WTC11 (cell line): ENCODE data around the gene XIST. TPM values are rescaled to one million over a fixed set of nuclear protein-coding genes. Genes with fewer than 3 reads are reported as not detected.

Experiments
- ATAC-seq: fragments of 200-7000 bp; cut with Tn5 transposase; 2 replicates; pipeline ENCODE4 v1.10.0; 2021; ENCODE audit warnings: mild to moderate bottlenecking, moderate library complexity
- CTCF ChIA-PET: fragments of 300-600 bp; sonication (Branson Sonifier 250); formaldehyde crosslinking; loops from one replicate; lab custom pipeline; 2021; ENCODE audit warnings: antibody characterized with exemption; lab: Charles Lee
- POLR2A ChIA-PET: fragments of 350-600 bp; sonication (Branson Sonifier 250); formaldehyde crosslinking; loops from one replicate; lab custom pipeline; 2021; ENCODE audit warnings: antibody characterized with exemption; lab: Charles Lee
- DNase-seq: peaks from one replicate; pipeline ENCODE4 v3.0.0; 2021; ENCODE audit warnings: low spot score
- H3K27ac Mint-ChIP-seq: 2 replicates; pipeline ENCODE4 v1.8.0; 2021; ENCODE audit warnings: mixed read lengths
- H3K27me3 Mint-ChIP-seq: 2 replicates; pipeline ENCODE4 v1.8.0; 2021; ENCODE audit warnings: low read depth, mild to moderate bottlenecking, moderate library complexity, mixed read lengths
- H3K36me3 Mint-ChIP-seq: 2 replicates; pipeline ENCODE4 v1.8.0; 2021; ENCODE audit warnings: mixed read lengths
- H3K4me1 Mint-ChIP-seq: 2 replicates; pipeline ENCODE4 v1.8.0; 2022; ENCODE audit warnings: mixed read lengths
- H3K4me3 Mint-ChIP-seq: 2 replicates; pipeline ENCODE4 v1.8.0; 2021; ENCODE audit warnings: mild to moderate bottlenecking, moderate library complexity, mixed read lengths
- H3K9me3 Mint-ChIP-seq: 2 replicates; pipeline ENCODE4 v1.8.0; 2021; ENCODE audit warnings: mixed read lengths
- ATF1 ChIP-seq: sonication (generic); formaldehyde crosslinking; IDR thresholded peaks from 2 replicates; pipeline ENCODE4 v1.8.1; 2023; ENCODE audit warnings: mild to moderate bottlenecking, moderate library complexity, missing genetic modification reagents
- ATF3 ChIP-seq: sonication (generic); formaldehyde crosslinking; conservative IDR thresholded peaks from 2 replicates; pipeline ENCODE4 v1.8.1; 2022; ENCODE audit warnings: mild to moderate bottlenecking, missing genetic modification reagents
- FOXJ3 ChIP-seq: sonication (generic); formaldehyde crosslinking; IDR thresholded peaks from 2 replicates; pipeline ENCODE4 v1.9.0; 2021; ENCODE audit warnings: missing genetic modification reagents, mild to moderate bottlenecking, borderline replicate concordance
- GTF2I ChIP-seq: fragments of 250-450 bp; sonication (Bioruptor Pico); conservative IDR thresholded peaks from 2 replicates; pipeline ENCODE4 v1.4.0; 2021; ENCODE audit warnings: mild to moderate bottlenecking
- MAX ChIP-seq: sonication (generic); formaldehyde crosslinking; IDR thresholded peaks from 2 replicates; pipeline ENCODE4 v1.8.0; 2022; ENCODE audit warnings: mild to moderate bottlenecking, missing genetic modification reagents
- MLX ChIP-seq: sonication (generic); formaldehyde crosslinking; IDR thresholded peaks from 2 replicates; pipeline ENCODE4 v1.8.1; 2023; ENCODE audit warnings: mild to moderate bottlenecking, missing genetic modification reagents, moderate library complexity
- MYBL2 ChIP-seq: sonication (generic); formaldehyde crosslinking; IDR thresholded peaks from 2 replicates; pipeline ENCODE4 v1.8.1; 2023; ENCODE audit warnings: mild to moderate bottlenecking, moderate library complexity, missing genetic modification reagents
- NFATC4 ChIP-seq: fragments of 250-450 bp; sonication (Bioruptor Pico); IDR thresholded peaks from 2 replicates; pipeline ENCODE4 v1.9.0; 2021; ENCODE audit warnings: mild to moderate bottlenecking
- PRDM15 ChIP-seq: sonication (generic); formaldehyde crosslinking; IDR thresholded peaks from 2 replicates; pipeline ENCODE4 v1.8.0; 2022; ENCODE audit warnings: missing genetic modification reagents
- PRRX2 ChIP-seq: fragments of 250-450 bp; sonication (Bioruptor Pico); IDR thresholded peaks from 2 replicates; pipeline ENCODE4 v1.8.0; 2021; ENCODE audit warnings: mild to moderate bottlenecking
- RORB ChIP-seq: fragments of 250-450 bp; sonication (Bioruptor Pico); IDR thresholded peaks from 2 replicates; pipeline ENCODE4 v1.9.0; 2021; ENCODE audit warnings: mild to moderate bottlenecking
- SMAD4 ChIP-seq: sonication (generic); formaldehyde crosslinking; IDR thresholded peaks from 2 replicates; pipeline ENCODE4 v1.8.0; 2022; ENCODE audit warnings: mild to moderate bottlenecking, missing genetic modification reagents
- STAT6 ChIP-seq: sonication (generic); formaldehyde crosslinking; conservative IDR thresholded peaks from 2 replicates; pipeline ENCODE4 v1.8.1; 2023; ENCODE audit warnings: mild to moderate bottlenecking, low read depth, missing genetic modification reagents, moderate library complexity
- TEAD4 ChIP-seq: sonication (generic); formaldehyde crosslinking; IDR thresholded peaks from 2 replicates; pipeline ENCODE4 v1.8.0; 2022; ENCODE audit warnings: mild to moderate bottlenecking, missing genetic modification reagents
- TP53 ChIP-seq: sonication (generic); formaldehyde crosslinking; IDR thresholded peaks from 2 replicates; pipeline ENCODE4 v1.8.1; 2023; ENCODE audit warnings: mild to moderate bottlenecking, missing genetic modification reagents
- ZBTB21 ChIP-seq: sonication (generic); formaldehyde crosslinking; IDR thresholded peaks from 2 replicates; pipeline ENCODE4 v1.8.1; 2023; ENCODE audit warnings: mild to moderate bottlenecking, missing genetic modification reagents, borderline replicate concordance
- ZBTB43 ChIP-seq: sonication (generic); formaldehyde crosslinking; IDR thresholded peaks from 2 replicates; pipeline ENCODE4 v1.8.1; 2023; ENCODE audit warnings: mild to moderate bottlenecking, missing genetic modification reagents
- ZNF281 ChIP-seq: sonication (generic); formaldehyde crosslinking; IDR thresholded peaks from 2 replicates; pipeline ENCODE4 v1.8.0; 2023; ENCODE audit warnings: mild to moderate bottlenecking, missing genetic modification reagents
- ZNF317 ChIP-seq: sonication (generic); formaldehyde crosslinking; IDR thresholded peaks from 2 replicates; pipeline ENCODE4 v1.8.1; 2023; ENCODE audit warnings: low read depth, mild to moderate bottlenecking, moderate library complexity, missing genetic modification reagents, borderline replicate concordance
- ZSCAN18 ChIP-seq: fragments of 250-450 bp; sonication (Bioruptor Pico); IDR thresholded peaks from 2 replicates; pipeline ENCODE4 v2.1.2; 2022; ENCODE audit warnings: mild to moderate bottlenecking, moderate library complexity
- total RNA-seq: library from RNA; stranded (reverse); gene quantifications from 3 replicates; pipeline ENCODE4 v1.2.3, GENCODE V29; 2021

XIST gene
- total RNA-seq, 1 experiment from 2014 or later = 0.77 TPM

- no peak for TF ChIP-seq ZSCAN18 (CRISPR knock-in tag)
- TF ChIP-seq NFATC4 (CRISPR knock-in tag) = no peak
- no peak for TF ChIP-seq ZBTB21 (CRISPR knock-in tag)
- no peak for TF ChIP-seq PRRX2 (CRISPR knock-in tag)
- TF ChIP-seq GTF2I = no peak
- no peak for TF ChIP-seq TEAD4 (CRISPR knock-in tag)
- no peak for TF ChIP-seq ZBTB43
- TF ChIP-seq PRDM15 = no peak
Measured at GRCh38 chrX:73834219-73834618, 18.3 kb downstream of the XIST start (continued).

- H3K27me3 Mint-ChIP-seq = no peaks in the 10 kb centered on the region
- ChIA-PET POLR2A (no interaction called here), CTCF (no interaction called here)
- no peaks in the 10 kb centered on the region for H3K4me1 Mint-ChIP-seq
- no peaks in the 10 kb centered on the region for H3K36me3 Mint-ChIP-seq
- DNase-seq (no peak), ATAC-seq (no peak)
- TF ChIP-seq MAX (CRISPR knock-in tag) (no peak), RORB (CRISPR knock-in tag) (no peak), MLX (CRISPR knock-in tag) (no peak), NFATC4 (CRISPR knock-in tag) (no peak), MYBL2 (CRISPR knock-in tag) (no peak), FOXJ3 (no peak), TEAD4 (CRISPR knock-in tag) (no peak), TP53 (CRISPR knock-in tag) (no peak), ATF3 (CRISPR knock-in tag) (no peak), STAT6 (CRISPR knock-in tag) (no peak), ATF1 (CRISPR knock-in tag) (no peak), SMAD4 (CRISPR knock-in tag) (no peak), PRDM15 (no peak), ZNF281 (no peak), ZNF317 (CRISPR knock-in tag) (no peak)
- no peak overlapping the region for H3K4me3 Mint-ChIP-seq
- no peaks in the 10 kb centered on the region for H3K9me3 Mint-ChIP-seq
- no peak overlapping the region for H3K27ac Mint-ChIP-seq
Measured at GRCh38 chrX:73832319-73832718, 20.2 kb downstream of the XIST start.
